SK-N-SH (cell line): ENCODE results near the gene DAP. TPM values are rescaled to one million over a fixed set of nuclear protein-coding genes. Genes with fewer than 3 reads are reported as not detected.

ENCODE experiments used
- CTCF ChIA-PET: fragments of 300-600, 350-600 bp; formaldehyde crosslinking; extraction: SDS; loops from one replicate; lab custom pipeline; 2021; lab: Yijun Ruan, JAX
- POLR2A ChIA-PET: fragments of 350-600 bp; sonication (Branson Sonifier 250); formaldehyde crosslinking; extraction: SDS; loops from one replicate; lab custom pipeline; 2020; ENCODE audit warnings: antibody characterized with exemption, inconsistent platforms; lab: Yijun Ruan, JAX
- DNase-seq: peaks from one replicate; pipeline ENCODE4 v3.0.0; 2012
- H2AFZ ChIP-seq: fragments of 200-600 bp; sonication (generic); 2 replicates; pipeline ENCODE4 v1.8.1; 2016; ENCODE audit warnings: antibody characterized with exemption, mild to moderate bottlenecking, low read depth
- H3F3A ChIP-seq: fragments of 200-600 bp; sonication (generic); replicated peaks from 2 replicates; pipeline ENCODE3; 2016; ENCODE audit warnings: antibody characterized with exemption, mild to moderate bottlenecking; ENCODE audit not compliant: insufficient read depth
- H3K27ac ChIP-seq, 2 experiments: fragments of 200-500 bp in 1 of 2; fragments of 200-600 bp in 1 of 2; sonication (Bioruptor generic) in 1 of 2; sonication (generic), shearing (Covaris generic) in 1 of 2; 2 replicates each; pipeline versions ENCODE4 v1.5.1 to v1.6.1; 2014 to 2016; ENCODE audit warnings: low read depth in 2 of 2, inconsistent platforms in 1 of 2, low read length in 1 of 2, mild to moderate bottlenecking in 1 of 2, mixed read lengths in 1 of 2
- H3K27me3 ChIP-seq: fragments of 200-600 bp; sonication (generic), shearing (Covaris generic); 2 replicates; pipeline ENCODE4 v1.6.1; 2016; ENCODE audit warnings: mixed run types; ENCODE audit not compliant: insufficient read depth
- H3K36me3 ChIP-seq, 2 experiments: fragments of 200-500 bp in 1 of 2; fragments of 200-600 bp in 1 of 2; sonication (Bioruptor generic) in 1 of 2; sonication (generic) in 1 of 2; replicated peaks in 1 of 2; 2 replicates each; pipeline versions ENCODE3 to v1.5.1; 2014 to 2016; ENCODE audit warnings: low read length in 1 of 2, mild to moderate bottlenecking in 1 of 2; ENCODE audit not compliant: insufficient read depth in 2 of 2, control insufficient read depth in 1 of 2
- H3K4me1 ChIP-seq, 2 experiments: fragments of 200-500 bp in 1 of 2; fragments of 200-600 bp in 1 of 2; sonication (Bioruptor generic) in 1 of 2; sonication (generic), shearing (Covaris generic) in 1 of 2; 2 replicates each; pipeline versions ENCODE4 v1.5.1 to v1.6.1; 2014 to 2016; ENCODE audit warnings: low read depth in 1 of 2, low read length in 1 of 2, mixed run types in 1 of 2; ENCODE audit not compliant: insufficient read depth in 2 of 2, control insufficient read depth in 1 of 2
- H3K4me2 ChIP-seq: fragments of 200-600 bp; sonication (generic), shearing (Covaris generic); 2 replicates; pipeline ENCODE4 v1.6.1; 2017; ENCODE audit warnings: mixed run types
- H3K4me3 ChIP-seq, 2 experiments: fragments of 200-500 bp in 1 of 2; fragments of 200-600 bp in 1 of 2; sonication (Bioruptor generic) in 1 of 2; sonication (generic), shearing (Covaris generic) in 1 of 2; 2 replicates each; pipeline versions ENCODE4 v1.5.1 to v1.8.1; 2014 to 2016; ENCODE audit warnings: low read depth in 2 of 2, inconsistent platforms in 1 of 2, low read length in 1 of 2, mild to moderate bottlenecking in 1 of 2, mixed read lengths in 1 of 2, moderate library complexity in 1 of 2
- H3K79me2 ChIP-seq: fragments of 200-600 bp; sonication (generic); 2 replicates; pipeline ENCODE4 v1.8.1; 2017; ENCODE audit warnings: mild to moderate bottlenecking; ENCODE audit not compliant: insufficient read depth
- H3K9ac ChIP-seq: fragments of 200-600 bp; sonication (generic); 2 replicates; pipeline ENCODE4 v1.6.1; 2017; ENCODE audit warnings: mixed run types
- H3K9me2 ChIP-seq: fragments of 200-600 bp; sonication (generic); 2 replicates; pipeline ENCODE4 v1.6.1; 2017; ENCODE audit warnings: mixed run types
- H3K9me3 ChIP-seq: fragments of 200-600 bp; sonication (generic); 2 replicates; pipeline ENCODE4 v1.6.1; 2017; ENCODE audit warnings: mixed run types, mild to moderate bottlenecking, moderate library complexity
- H4K20me1 ChIP-seq: fragments of 200-600 bp; sonication (generic); 2 replicates; pipeline ENCODE4 v1.6.1; 2017; ENCODE audit warnings: mild to moderate bottlenecking, mixed run types; ENCODE audit not compliant: insufficient read depth
- EP300 ChIP-seq, 2 experiments: IDR thresholded peaks; 2 replicates each; pipeline versions ENCODE4 v1.4.0 to v1.6.1; 2012; ENCODE audit warnings: borderline replicate concordance in 1 of 2, low read depth in 1 of 2, low read length in 1 of 2
- EZH2phosphoT487 ChIP-seq: fragments of 200-600 bp; sonication (generic); IDR thresholded peaks from 2 replicates; pipeline ENCODE4 v1.6.1; 2017; ENCODE audit warnings: low read depth, mixed run types, mild to moderate bottlenecking, antibody characterized with exemption, moderate library complexity, borderline replicate concordance
- FOSL2 ChIP-seq: IDR thresholded peaks from 2 replicates; pipeline ENCODE4 v1.4.0; 2012; ENCODE audit warnings: low read depth, mild to moderate bottlenecking, moderate library complexity, borderline replicate concordance
- JUND ChIP-seq: IDR thresholded peaks from 2 replicates; pipeline ENCODE4 v1.4.0; 2012
- MXI1 ChIP-seq: IDR thresholded peaks from 2 replicates; pipeline ENCODE4 v1.6.1; 2012; ENCODE audit warnings: mild to moderate bottlenecking, low read depth, low read length, improper control_type of control experiment
- NFIC ChIP-seq: IDR thresholded peaks from 2 replicates; pipeline ENCODE4 v1.4.0; 2012; ENCODE audit warnings: borderline replicate concordance
- POLR2AphosphoS5 ChIP-seq: IDR thresholded peaks from 2 replicates; pipeline ENCODE4 v1.6.1; 2012; ENCODE audit warnings: low read depth, low read length
- RAD21 ChIP-seq: IDR thresholded peaks from 2 replicates; pipeline ENCODE4 v1.6.1; 2012; ENCODE audit warnings: mild to moderate bottlenecking, low read length
- RFX5 ChIP-seq: IDR thresholded peaks from 2 replicates; pipeline ENCODE4 v1.6.1; 2012; ENCODE audit warnings: mild to moderate bottlenecking, improper control_type of control experiment, low read length
- SMC3 ChIP-seq: IDR thresholded peaks from 2 replicates; pipeline ENCODE4 v1.6.1; 2012; ENCODE audit warnings: low read depth, low read length, improper control_type of control experiment
- TCF12 ChIP-seq: IDR thresholded peaks from 2 replicates; pipeline ENCODE4 v1.4.0; 2012
- TEAD4 ChIP-seq: IDR thresholded peaks from 2 replicates; pipeline ENCODE4 v1.4.0; 2012; ENCODE audit warnings: mild to moderate bottlenecking, borderline replicate concordance; ENCODE audit not compliant: insufficient read depth
- WGBS: methylation state at CpG from one replicate; pipeline ENCODE4 v1.1.6; 2017; ENCODE audit warnings: low lambda C conversion rate; 5-methylcytosine and 5-hydroxymethylcytosine counted together
- polyA plus RNA-seq, 3 experiments: library from polyadenylated mRNA; depleted of rRNA; stranded (reverse); fragments of >200 nt; gene quantifications; 2 replicates each; pipeline ENCODE4 v1.2.3, GENCODE V29; 2012
- TF ChIP-seq, protein P1 (sequence below): IDR thresholded peaks from 2 replicates; pipeline ENCODE4; 2012
- TF ChIP-seq, protein P2 (sequence below): fragments of 200-600 bp; sonication (generic); IDR thresholded peaks from 2 replicates; pipeline ENCODE4 v1.6.1; 2017; ENCODE audit warnings: antibody characterized with exemption, mild to moderate bottlenecking, moderate library complexity
- TF ChIP-seq, protein P3 (sequence below): IDR thresholded peaks from 2 replicates; pipeline ENCODE4 v1.4.0; 2012; ENCODE audit warnings: low read depth
- TF ChIP-seq, protein P4 (sequence below): IDR thresholded peaks from 2 replicates; pipeline ENCODE4 v1.4.0; 2012; ENCODE audit warnings: low read depth, borderline replicate concordance

The DAP gene
- polyA plus RNA-seq, 1 of the 3 experiments (the other 2 are of a cell fraction), result 78.2 TPM

DNA sequence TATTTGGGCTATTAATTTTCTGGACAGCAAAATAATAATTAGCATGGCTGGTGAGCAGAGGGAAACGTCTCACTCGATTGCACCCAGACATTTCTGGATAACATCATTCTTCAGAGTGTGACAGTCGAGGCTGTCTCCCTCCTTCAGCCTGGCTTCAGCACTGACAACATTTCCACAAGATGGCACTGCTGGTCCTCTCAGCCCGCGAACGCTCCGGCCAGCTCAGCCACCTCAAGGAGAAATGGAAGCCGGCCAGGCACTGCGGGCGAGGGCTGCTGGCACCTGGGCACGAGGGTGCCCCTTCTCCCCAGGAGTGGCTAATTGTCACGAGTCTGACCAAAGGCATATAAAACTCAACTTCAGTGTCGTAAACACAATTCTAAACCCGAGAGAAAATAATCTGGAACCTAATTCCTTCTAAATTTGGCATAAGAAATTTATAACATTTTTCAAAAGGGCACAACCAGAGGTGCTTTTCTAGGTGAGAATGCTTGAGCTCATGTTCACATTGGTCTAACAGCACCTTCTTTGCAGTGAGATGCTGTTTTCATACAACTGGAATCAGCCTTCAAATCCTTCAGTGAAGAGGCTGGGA, 65.9 kb downstream of the DAP start:
- CTCF ChIA-PET, result interaction anchor here (0.6 to 3.0 kb wide), 30 partner anchors 8 to 1329 kb away, joined by 3 to 16 read pairs (median 4); no protein-coding TSS in a partner anchor
- peaks cover 37% of the 10 kb centered on the region; the same call in 1 of the 2 replicates for H3K79me2 ChIP-seq
- TF ChIP-seq RFX5 (peak; percentile 22; the same call in 1 of the 2 replicates), POLR2AphosphoS5 (no peak), TCF12 (peak; percentile 35; the same call in 1 of the 2 replicates), RAD21 (peak; percentile 92), JUND (no peak), MXI1 (0 out of 2 replicates have a peak, but pooled peaks have one; percentile 31), NFIC (peak; percentile 37; the same call in 1 of the 2 replicates), EP300 (IDR thresholded peaks at IDR 0.05; ENCODE audit: borderline replicate concordance in 1 of 2, low read depth in 1 of 2, low read length in 1 of 2) (peak in 1 of 2 experiments; percentile 41; a peak in 1 of 4 replicates), SMC3 (peak; percentile 91)
- TF ChIP-seq, protein P1, sequence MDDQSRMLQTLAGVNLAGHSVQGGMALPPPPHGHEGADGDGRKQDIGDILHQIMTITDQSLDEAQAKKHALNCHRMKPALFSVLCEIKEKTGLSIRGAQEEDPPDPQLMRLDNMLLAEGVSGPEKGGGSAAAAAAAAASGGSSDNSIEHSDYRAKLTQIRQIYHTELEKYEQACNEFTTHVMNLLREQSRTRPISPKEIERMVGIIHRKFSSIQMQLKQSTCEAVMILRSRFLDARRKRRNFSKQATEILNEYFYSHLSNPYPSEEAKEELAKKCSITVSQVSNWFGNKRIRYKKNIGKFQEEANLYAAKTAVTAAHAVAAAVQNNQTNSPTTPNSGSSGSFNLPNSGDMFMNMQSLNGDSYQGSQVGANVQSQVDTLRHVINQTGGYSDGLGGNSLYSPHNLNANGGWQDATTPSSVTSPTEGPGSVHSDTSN, result peak; percentile 31
- TF ChIP-seq, protein P2, sequence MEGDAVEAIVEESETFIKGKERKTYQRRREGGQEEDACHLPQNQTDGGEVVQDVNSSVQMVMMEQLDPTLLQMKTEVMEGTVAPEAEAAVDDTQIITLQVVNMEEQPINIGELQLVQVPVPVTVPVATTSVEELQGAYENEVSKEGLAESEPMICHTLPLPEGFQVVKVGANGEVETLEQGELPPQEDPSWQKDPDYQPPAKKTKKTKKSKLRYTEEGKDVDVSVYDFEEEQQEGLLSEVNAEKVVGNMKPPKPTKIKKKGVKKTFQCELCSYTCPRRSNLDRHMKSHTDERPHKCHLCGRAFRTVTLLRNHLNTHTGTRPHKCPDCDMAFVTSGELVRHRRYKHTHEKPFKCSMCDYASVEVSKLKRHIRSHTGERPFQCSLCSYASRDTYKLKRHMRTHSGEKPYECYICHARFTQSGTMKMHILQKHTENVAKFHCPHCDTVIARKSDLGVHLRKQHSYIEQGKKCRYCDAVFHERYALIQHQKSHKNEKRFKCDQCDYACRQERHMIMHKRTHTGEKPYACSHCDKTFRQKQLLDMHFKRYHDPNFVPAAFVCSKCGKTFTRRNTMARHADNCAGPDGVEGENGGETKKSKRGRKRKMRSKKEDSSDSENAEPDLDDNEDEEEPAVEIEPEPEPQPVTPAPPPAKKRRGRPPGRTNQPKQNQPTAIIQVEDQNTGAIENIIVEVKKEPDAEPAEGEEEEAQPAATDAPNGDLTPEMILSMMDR, result peak; percentile 86
- TF ChIP-seq, all 33 proteins: peak for 9
- no peak overlapping the region; a peak in 1 of 4 replicates for H3K27ac ChIP-seq
- peaks cover 24% of the 10 kb centered on the region for H3F3A ChIP-seq
- no peaks in the 10 kb centered on the region for H3K9me2 ChIP-seq
- H3K9ac ChIP-seq, result no peak overlapping the region
- peak; percentile 83 for DNase-seq
- peaks cover 33 to 37% of the 10 kb centered on the region in 2 experiments for H3K4me1 ChIP-seq
- no peak overlapping the region for H2AFZ ChIP-seq
- no peaks in the 10 kb centered on the region for H3K36me3 ChIP-seq
- H3K4me3 ChIP-seq, result peak overlapping the region in 1 of 2 experiments; percentile 39; a peak in 1 of 4 replicates
- POLR2A ChIA-PET, result interaction anchor here (1.2 kb wide), 1 partner anchor 81 kb away, joined by 3 read pairs; no protein-coding TSS in a partner anchor
- H4K20me1 ChIP-seq, result no peaks in the 10 kb centered on the region; the same call in 1 of the 2 replicates
- H3K9me3 ChIP-seq, result no peaks in the 10 kb centered on the region
- peak overlapping the region; percentile 27; the same call in 1 of the 2 replicates for H3K4me2 ChIP-seq
- WGBS, result 8% methylated on average over 14 of the region's 14 CpGs
- H3K27me3 ChIP-seq, result no peaks in the 10 kb centered on the region

DNA sequence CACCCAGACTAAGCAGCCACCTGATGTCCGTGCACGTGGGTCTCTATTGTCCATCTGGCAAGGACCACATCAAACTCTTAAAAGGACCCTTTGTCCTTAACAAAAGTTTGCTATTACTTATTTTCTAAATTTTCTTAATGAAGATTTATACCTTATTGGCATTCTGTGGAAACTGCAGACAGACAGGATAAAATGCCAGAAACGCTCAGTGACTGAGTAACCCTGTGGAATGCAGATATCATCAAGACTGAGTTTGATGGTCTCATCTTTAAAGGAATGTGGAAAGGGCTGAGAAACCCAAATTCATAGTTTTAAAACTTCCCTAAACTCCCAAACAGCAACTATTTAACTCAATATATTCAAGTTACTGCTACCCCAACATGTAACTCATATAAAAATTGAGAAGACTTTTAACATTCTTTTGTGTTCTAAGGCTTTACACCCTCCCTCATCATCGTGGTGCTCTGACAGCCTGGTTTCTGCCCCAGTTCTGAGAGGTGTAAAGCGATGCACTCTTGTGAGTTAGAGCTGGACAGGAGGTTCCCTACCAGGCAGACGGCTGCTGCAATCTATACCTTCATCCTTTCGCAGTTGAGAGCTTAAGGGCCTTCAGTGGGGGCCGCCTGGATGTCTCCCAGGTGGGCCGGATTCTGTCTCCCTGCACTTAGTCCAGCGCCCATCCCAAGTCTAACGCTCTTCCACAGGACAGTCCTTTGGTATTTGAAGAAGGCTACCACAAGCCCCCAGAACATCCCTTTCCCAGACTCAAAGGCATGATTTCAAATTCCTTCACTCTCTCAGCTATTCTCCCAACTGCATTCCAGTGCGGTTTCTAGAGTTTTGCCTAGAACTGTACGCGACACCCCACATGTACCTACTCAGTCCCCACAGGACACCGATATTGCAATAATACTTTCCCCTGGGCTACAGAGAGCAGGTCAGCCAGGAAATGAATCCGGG, 68.9 kb downstream of the DAP start:
- TF ChIP-seq FOSL2, result peak; percentile 84; the same call in 1 of the 2 replicates
- TF ChIP-seq TEAD4, result peak; percentile 91
- TF ChIP-seq, protein P3, sequence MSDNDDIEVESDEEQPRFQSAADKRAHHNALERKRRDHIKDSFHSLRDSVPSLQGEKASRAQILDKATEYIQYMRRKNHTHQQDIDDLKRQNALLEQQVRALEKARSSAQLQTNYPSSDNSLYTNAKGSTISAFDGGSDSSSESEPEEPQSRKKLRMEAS, result 0 out of 2 replicates have a peak, but pooled peaks have one; percentile 10
- peak; percentile 75; the same call in 1 of the 2 replicates for TF ChIP-seq NFIC
- peak; percentile 91 for TF ChIP-seq JUND
- TF ChIP-seq, protein P1, result peak; percentile 78
- TF ChIP-seq, protein P4, sequence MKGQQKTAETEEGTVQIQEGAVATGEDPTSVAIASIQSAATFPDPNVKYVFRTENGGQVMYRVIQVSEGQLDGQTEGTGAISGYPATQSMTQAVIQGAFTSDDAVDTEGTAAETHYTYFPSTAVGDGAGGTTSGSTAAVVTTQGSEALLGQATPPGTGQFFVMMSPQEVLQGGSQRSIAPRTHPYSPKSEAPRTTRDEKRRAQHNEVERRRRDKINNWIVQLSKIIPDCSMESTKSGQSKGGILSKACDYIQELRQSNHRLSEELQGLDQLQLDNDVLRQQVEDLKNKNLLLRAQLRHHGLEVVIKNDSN, result no peak
- TF ChIP-seq TCF12, result peak; percentile 81
- peak in 1 of 2 experiments; percentile 81; a peak in 1 of 4 replicates for TF ChIP-seq EP300 (IDR thresholded peaks at IDR 0.05; ENCODE audit: borderline replicate concordance in 1 of 2, low read depth in 1 of 2, low read length in 1 of 2)
- TF ChIP-seq EZH2phosphoT487, result no peak
- TF ChIP-seq, all 33 proteins: peak for 8
- H3K9me2 ChIP-seq, result no peaks in the 10 kb centered on the region
- peaks cover 24% of the 10 kb centered on the region for H3F3A ChIP-seq
- peaks cover 43% of the 10 kb centered on the region; the same call in 1 of the 2 replicates for H3K79me2 ChIP-seq
- H3K4me2 ChIP-seq, result peak overlapping the region; percentile 69
- H3K9me3 ChIP-seq, result 0 out of 2 replicates have a peak, but pooled peaks cover 2% of the 10 kb centered on the region
- no peaks in the 10 kb centered on the region; the same call in 1 of the 2 replicates for H4K20me1 ChIP-seq
- H3K27ac ChIP-seq, result peak overlapping the region; percentile 88 to 92
- H2AFZ ChIP-seq, result no peak overlapping the region
- CTCF ChIA-PET, result interaction anchor here (1.1 to 4.5 kb wide), 2 partner anchors 9 to 240 kb away, joined by 3 to 25 read pairs; no protein-coding TSS in a partner anchor
- no peaks in the 10 kb centered on the region for H3K27me3 ChIP-seq
- POLR2A ChIA-PET, result no interaction called here
- DNase-seq, result no peak
- no peak overlapping the region for H3K4me3 ChIP-seq
- WGBS, result 46% methylated on average over 16 of the region's 16 CpGs
- H3K36me3 ChIP-seq, result peaks cover 0 to 4% of the 10 kb centered on the region in 2 experiments
- peaks cover 33 to 36% of the 10 kb centered on the region in 2 experiments for H3K4me1 ChIP-seq
- peak overlapping the region; percentile 66 for H3K9ac ChIP-seq
